ENCODE data around the gene NCKAP5L.

The NCKAP5L gene

DNA sequence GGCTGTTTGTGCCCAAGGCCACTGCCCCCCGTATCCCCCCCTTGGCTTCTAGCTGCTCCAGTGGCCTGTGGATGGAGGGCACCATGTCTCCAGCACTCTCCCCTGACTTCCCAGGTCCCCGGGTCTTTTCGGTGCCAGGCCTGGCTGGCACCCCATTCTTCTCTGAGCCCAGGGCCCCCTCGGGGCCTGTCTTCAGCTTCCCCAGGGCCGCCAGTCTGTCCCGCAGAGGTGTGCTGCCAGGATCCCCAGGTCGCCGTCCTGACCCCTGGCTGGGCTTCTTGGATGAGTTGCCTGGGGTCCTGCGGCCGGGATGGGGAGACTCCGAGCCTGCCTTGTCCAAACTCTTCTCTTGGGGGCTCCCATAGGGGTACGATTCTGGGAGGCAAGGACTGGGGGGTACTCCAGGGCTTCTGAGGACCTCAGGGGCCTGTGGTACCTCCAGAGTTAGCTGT, 32.5 kb downstream of the NCKAP5L start:
- no peak overlapping the region for H3K9ac ChIP-seq
- no peaks in the 10 kb centered on the region; the same call in 1 of the 2 replicates for H3K27me3 ChIP-seq (ENCODE audit: insufficient read depth, low read depth)
- TF ChIP-seq, protein P1, sequence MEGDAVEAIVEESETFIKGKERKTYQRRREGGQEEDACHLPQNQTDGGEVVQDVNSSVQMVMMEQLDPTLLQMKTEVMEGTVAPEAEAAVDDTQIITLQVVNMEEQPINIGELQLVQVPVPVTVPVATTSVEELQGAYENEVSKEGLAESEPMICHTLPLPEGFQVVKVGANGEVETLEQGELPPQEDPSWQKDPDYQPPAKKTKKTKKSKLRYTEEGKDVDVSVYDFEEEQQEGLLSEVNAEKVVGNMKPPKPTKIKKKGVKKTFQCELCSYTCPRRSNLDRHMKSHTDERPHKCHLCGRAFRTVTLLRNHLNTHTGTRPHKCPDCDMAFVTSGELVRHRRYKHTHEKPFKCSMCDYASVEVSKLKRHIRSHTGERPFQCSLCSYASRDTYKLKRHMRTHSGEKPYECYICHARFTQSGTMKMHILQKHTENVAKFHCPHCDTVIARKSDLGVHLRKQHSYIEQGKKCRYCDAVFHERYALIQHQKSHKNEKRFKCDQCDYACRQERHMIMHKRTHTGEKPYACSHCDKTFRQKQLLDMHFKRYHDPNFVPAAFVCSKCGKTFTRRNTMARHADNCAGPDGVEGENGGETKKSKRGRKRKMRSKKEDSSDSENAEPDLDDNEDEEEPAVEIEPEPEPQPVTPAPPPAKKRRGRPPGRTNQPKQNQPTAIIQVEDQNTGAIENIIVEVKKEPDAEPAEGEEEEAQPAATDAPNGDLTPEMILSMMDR (conservative IDR thresholded peaks at IDR 0.05; ENCODE audit: low read depth, low read length) = no peak
- no peaks in the 10 kb centered on the region for H3K4me1 ChIP-seq (ENCODE audit: low read depth, poor library complexity, severe bottlenecking)
- H3K4me2 ChIP-seq = no peak overlapping the region
- no peaks in the 10 kb centered on the region for H4K20me1 ChIP-seq (ENCODE audit: insufficient read depth)
- H3K36me3 ChIP-seq (ENCODE audit: insufficient read depth) = no peaks in the 10 kb centered on the region
- H3K4me3 ChIP-seq (IDR thresholded peaks at IDR 0.05; ENCODE audit: insufficient read depth, low read depth, low read length) = no peak overlapping the region
- no peaks in the 10 kb centered on the region for H3K79me2 ChIP-seq (ENCODE audit: insufficient read depth, low read depth)
- H3K27ac ChIP-seq = no peak overlapping the region
- no peak overlapping the region for H2AFZ ChIP-seq (ENCODE audit: low read depth)

DNA sequence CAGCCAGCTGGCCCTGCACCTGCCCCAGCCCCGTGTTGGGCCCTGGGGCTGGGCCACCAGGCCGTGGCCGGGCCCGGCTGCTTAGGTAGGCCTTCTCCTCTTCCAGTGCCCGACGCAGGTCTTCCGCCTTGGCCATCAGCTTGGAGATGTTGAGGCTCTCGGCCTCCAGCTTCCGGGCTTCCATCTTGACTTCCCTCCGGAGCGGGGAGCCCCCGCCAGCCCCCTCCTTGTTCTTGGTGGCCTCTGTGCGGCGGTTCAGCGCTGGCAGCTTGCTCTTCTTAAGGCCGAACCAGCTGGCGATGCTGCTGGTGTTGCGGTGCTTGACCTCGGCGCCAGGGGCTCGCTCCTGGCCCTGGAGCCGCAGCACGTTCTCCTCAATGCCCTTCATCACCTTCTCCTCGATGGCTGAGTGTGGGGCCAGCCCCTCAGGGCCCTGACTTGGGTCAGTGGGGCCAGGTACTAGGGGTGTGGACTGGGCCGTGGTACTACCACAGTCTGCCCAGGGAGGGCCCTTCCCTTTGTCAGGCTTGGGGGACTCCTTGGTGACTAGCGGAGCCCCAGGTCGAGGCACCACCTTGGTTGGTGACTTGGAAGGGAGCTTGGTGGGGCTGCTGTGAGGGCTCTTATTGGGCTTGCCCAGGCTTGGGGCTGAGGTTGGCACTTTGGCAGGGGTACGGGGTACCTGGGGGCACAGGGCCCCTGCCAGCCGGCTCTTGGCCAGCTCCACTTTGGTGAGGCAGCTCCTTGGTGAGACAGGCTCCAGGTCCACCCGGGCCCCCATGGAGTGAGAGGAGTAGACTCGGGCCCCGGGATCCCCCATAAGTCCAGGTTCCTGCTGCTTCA, 33.2 kb downstream of the NCKAP5L start:
- Histone ChIP-seq H4K20me1 (ENCODE audit: insufficient read depth) (no peaks in the 10 kb centered on the region), H3K36me3 (ENCODE audit: insufficient read depth) (no peaks in the 10 kb centered on the region), H3K4me1 (ENCODE audit: low read depth, poor library complexity, severe bottlenecking) (no peaks in the 10 kb centered on the region), H2AFZ (ENCODE audit: low read depth) (no peak overlapping the region), H3K4me2 (no peak overlapping the region), H3K79me2 (ENCODE audit: insufficient read depth, low read depth) (no peaks in the 10 kb centered on the region), H3K9ac (no peak overlapping the region), H3K27me3 (ENCODE audit: insufficient read depth, low read depth) (peaks cover 2% of the 10 kb centered on the region; the same call in 1 of the 2 replicates), H3K4me3 (IDR thresholded peaks at IDR 0.05; ENCODE audit: insufficient read depth, low read depth, low read length) (no peak overlapping the region), H3K27ac (no peak overlapping the region)
- TF ChIP-seq, protein P1 (conservative IDR thresholded peaks at IDR 0.05; ENCODE audit: low read depth, low read length) = no peak

- Histone ChIP-seq H3K27ac (no peak overlapping the region), H2AFZ (ENCODE audit: low read depth) (no peak overlapping the region), H3K36me3 (ENCODE audit: insufficient read depth) (no peaks in the 10 kb centered on the region), H4K20me1 (ENCODE audit: insufficient read depth) (no peaks in the 10 kb centered on the region), H3K79me2 (ENCODE audit: insufficient read depth, low read depth) (no peaks in the 10 kb centered on the region), H3K27me3 (ENCODE audit: insufficient read depth, low read depth) (peaks cover 8% of the 10 kb centered on the region; the same call in 1 of the 2 replicates), H3K9ac (no peak overlapping the region), H3K4me1 (ENCODE audit: low read depth, poor library complexity, severe bottlenecking) (no peaks in the 10 kb centered on the region), H3K4me3 (IDR thresholded peaks at IDR 0.05; ENCODE audit: insufficient read depth, low read depth, low read length) (no peak overlapping the region), H3K4me2 (no peak overlapping the region)
- TF ChIP-seq, protein P1 (conservative IDR thresholded peaks at IDR 0.05; ENCODE audit: low read depth, low read length) = no peak
Observed at GRCh38 chr12:49794021-49794420, 34.2 kb downstream of the NCKAP5L start.

GRCh38 chr12:49793620-49794019, 34.6 kb downstream of the NCKAP5L start:
- Histone ChIP-seq H3K27me3 (ENCODE audit: insufficient read depth, low read depth) (peaks cover 8% of the 10 kb centered on the region; the same call in 1 of the 2 replicates), H3K4me2 (no peak overlapping the region), H3K9ac (no peak overlapping the region), H3K27ac (no peak overlapping the region), H3K79me2 (ENCODE audit: insufficient read depth, low read depth) (no peaks in the 10 kb centered on the region), H3K36me3 (ENCODE audit: insufficient read depth) (no peaks in the 10 kb centered on the region), H3K4me3 (IDR thresholded peaks at IDR 0.05; ENCODE audit: insufficient read depth, low read depth, low read length) (no peak overlapping the region), H4K20me1 (ENCODE audit: insufficient read depth) (no peaks in the 10 kb centered on the region), H2AFZ (ENCODE audit: low read depth) (no peak overlapping the region), H3K4me1 (ENCODE audit: low read depth, poor library complexity, severe bottlenecking) (no peaks in the 10 kb centered on the region)
- TF ChIP-seq, protein P1 (conservative IDR thresholded peaks at IDR 0.05; ENCODE audit: low read depth, low read length) = no peak

Measured in KMS-11 (cell line).